Thymus (tissue), 11 donors: Measurements from ENCODE around the gene ARHGEF39. TPM values are rescaled to one million over a fixed set of nuclear protein-coding genes. Genes with fewer than 3 reads are reported as not detected.

ENCODE experiments used
- DNase-seq, 9 donors: peaks; one replicate each; pipeline ENCODE4 v3.0.0-alpha.2; 2013; ENCODE audit warnings: low spot score in 9 of 9, low read depth in 6 of 9, missing footprints in 1 of 9
- H3K27ac ChIP-seq, 2 donors: one replicate each; pipeline ENCODE4 v1.5.1; 2013; ENCODE audit warnings: control low read depth in 1 of 2, low read depth in 1 of 2, low read length in 1 of 2, mild to moderate bottlenecking in 1 of 2, moderate library complexity in 1 of 2
- H3K27me3 ChIP-seq, 2 donors: one replicate each; pipeline ENCODE4 v1.5.1; 2013; ENCODE audit warnings: low read length in 1 of 2; ENCODE audit not compliant: control insufficient read depth in 2 of 2, insufficient read depth in 1 of 2
- H3K36me3 ChIP-seq, 2 donors: one replicate each; pipeline ENCODE4 v1.5.1; 2013; ENCODE audit warnings: low read length in 1 of 2, mild to moderate bottlenecking in 1 of 2, moderate library complexity in 1 of 2; ENCODE audit not compliant: control insufficient read depth in 2 of 2, insufficient read depth in 2 of 2
- H3K4me1 ChIP-seq, 2 donors: one replicate each; pipeline ENCODE4 v1.5.1; 2013; ENCODE audit warnings: low read length in 2 of 2; ENCODE audit not compliant: control insufficient read depth in 2 of 2, insufficient read depth in 2 of 2
- H3K4me3 ChIP-seq, 2 donors: one replicate each; pipeline ENCODE4 v1.5.1; 2013; ENCODE audit warnings: low read length in 2 of 2, control low read depth in 1 of 2, mild to moderate bottlenecking in 1 of 2
- H3K9me3 ChIP-seq, 2 donors: one replicate each; pipeline ENCODE4 v1.5.1; 2013; ENCODE audit warnings: low read length in 1 of 2, mild to moderate bottlenecking in 1 of 2; ENCODE audit not compliant: control insufficient read depth in 2 of 2, insufficient read depth in 1 of 2
- WGBS: extraction: QIAGEN DNeasy Blood & Tissue Kit; methylation state at CpG from one replicate; pipeline ENCODE4 v1.1.7; 2013; 5-methylcytosine and 5-hydroxymethylcytosine counted together
- polyA plus RNA-seq: library from polyadenylated mRNA; stranded (reverse); fragments of 200-250 nt; gene quantifications from one replicate; pipeline ENCODE4 v1.2.3, GENCODE V29; 2013
- total RNA-seq: library from RNA; stranded (reverse); fragments of 120-200 nt; gene quantifications from one replicate; pipeline ENCODE4 v1.2.4, GENCODE V29; 2013
- donor health status: healthy.

The ARHGEF39 gene
- total and polyA plus RNA-seq, 2 donors: 1.5 to 3.9 TPM

DNA sequence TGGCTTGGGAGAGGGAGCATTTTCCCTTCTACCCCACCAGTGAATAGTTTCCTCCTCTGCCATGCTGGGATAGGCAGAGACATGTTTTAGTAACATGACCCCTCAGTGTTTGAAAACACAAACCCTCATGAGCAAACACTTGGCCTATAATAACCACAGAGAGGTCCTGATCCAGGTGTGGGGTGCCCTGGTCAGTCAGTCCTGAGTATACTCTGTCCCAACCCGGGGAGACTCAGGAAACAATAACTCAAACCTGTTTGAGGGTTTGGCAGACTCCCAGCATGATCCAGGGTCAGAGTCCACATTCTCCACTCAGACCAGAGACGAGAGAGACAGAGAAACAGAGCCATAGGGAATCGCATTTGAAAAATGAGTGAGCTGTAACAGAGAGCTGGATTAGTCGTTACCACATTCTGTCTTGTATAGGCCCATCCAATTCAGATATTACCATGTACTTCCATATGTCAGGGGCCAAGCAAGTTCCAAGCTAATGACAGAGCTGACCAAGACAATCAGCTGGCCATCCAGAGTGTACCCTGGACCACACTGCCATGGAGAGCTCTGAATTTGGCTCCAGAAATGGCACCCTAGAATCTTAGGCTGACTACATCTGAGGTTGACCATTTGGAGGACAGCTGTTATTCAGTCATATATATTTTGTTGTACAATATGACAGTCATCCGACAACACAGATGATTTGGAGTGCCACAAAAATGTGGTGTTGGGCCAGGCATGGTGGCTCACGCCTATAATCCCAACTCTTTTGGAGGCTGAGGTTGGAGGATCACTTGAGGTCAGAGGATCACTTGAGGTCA, 4.5 kb upstream of the ARHGEF39 start:
- Histone ChIP-seq H3K4me1 (peaks cover 15 to 28% of the 10 kb centered on the region in 2 donors), H3K27ac (no peak overlapping the region), H3K4me3 (no peak overlapping the region), H3K27me3 (peaks cover 0 to 4% of the 10 kb centered on the region in 2 donors), H3K9me3 (peaks cover 0 to 4% of the 10 kb centered on the region in 2 donors), H3K36me3 (no peaks in the 10 kb centered on the region)
- DNase-seq: no peak
- 88% methylated on average over 6 of the region's 6 CpGs for WGBS

DNA sequence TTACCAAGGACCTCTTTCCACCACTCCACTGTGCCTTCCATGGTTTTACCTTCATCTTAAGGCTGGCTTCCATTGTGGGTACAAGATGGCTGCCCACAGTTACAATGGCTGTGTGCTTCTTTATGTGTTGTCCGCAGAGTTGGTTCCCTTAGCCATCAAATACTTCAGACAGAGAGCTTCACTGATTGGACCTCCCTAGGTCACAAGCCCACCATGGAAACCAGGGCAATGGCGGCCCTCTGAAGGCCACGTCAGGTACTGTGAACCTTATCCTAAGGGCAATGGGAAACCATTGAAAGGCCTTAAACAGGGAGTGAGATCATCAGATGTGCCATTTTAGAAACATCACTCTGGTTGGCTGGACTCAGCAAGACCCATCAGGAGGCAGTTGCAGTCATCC, 2.9 kb upstream of the ARHGEF39 start:
- H3K27ac ChIP-seq: no peak overlapping the region
- H3K27me3 ChIP-seq: no peaks in the 10 kb centered on the region
- no peak overlapping the region for H3K4me3 ChIP-seq
- H3K4me1 ChIP-seq: peaks cover 18 to 38% of the 10 kb centered on the region in 2 donors
- no peak for DNase-seq
- H3K36me3 ChIP-seq: peaks cover 0 to 3% of the 10 kb centered on the region in 2 donors
- over 99% methylated on average over 3 of the region's 3 CpGs for WGBS
- H3K9me3 ChIP-seq: peaks cover 0 to 4% of the 10 kb centered on the region in 2 donors

DNA sequence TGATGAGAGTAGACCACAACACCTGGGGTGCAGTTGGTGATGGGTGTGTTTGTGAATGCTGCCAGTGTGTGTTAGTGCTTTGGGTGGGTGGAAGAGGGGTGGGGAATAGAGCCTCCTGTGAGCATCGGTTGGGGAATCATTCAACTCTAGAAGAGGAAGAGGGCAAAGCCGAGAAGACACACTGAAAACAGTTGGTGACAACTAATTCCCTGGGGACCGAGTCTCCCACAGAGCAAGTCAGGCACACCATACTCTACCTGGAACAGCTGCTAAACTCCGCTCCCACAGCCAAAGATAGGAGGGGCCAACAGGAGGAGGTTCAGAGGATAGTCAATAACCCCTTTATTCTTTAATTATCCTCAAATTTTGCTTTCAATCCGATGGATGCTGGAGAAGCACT, 1.6 kb upstream of the ARHGEF39 start:
- 88% methylated on average over 5 of the region's 5 CpGs for WGBS
- Histone ChIP-seq H3K9me3 (peaks cover 0 to 4% of the 10 kb centered on the region in 2 donors), H3K4me3 (no peak overlapping the region), H3K36me3 (peaks cover 3 to 10% of the 10 kb centered on the region in 2 donors), H3K27me3 (no peaks in the 10 kb centered on the region), H3K27ac (no peak overlapping the region), H3K4me1 (peaks cover 32 to 52% of the 10 kb centered on the region in 2 donors)
- DNase-seq: no peak

DNA sequence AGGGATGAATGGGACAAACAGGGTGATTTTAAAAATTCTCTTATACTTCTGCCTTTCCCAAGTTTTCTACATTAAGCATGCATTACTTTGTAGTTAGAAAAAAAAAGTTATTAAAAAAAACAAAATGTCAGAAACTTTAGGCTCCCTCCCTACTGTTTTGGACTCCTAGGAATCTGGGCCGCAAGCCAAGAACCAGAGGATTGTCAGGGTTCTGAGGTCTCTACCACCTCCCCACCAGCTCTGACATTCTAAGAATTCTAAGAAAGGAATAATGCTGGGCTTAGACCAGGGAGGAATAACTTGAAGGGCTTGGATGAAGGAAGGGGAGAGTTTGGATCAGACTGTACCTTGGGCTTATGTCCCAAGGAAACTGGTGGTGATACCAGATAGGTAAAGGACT, 1.1 kb upstream of the ARHGEF39 start:
- 96% methylated on average over 1 of the region's 1 CpG for WGBS

DNA sequence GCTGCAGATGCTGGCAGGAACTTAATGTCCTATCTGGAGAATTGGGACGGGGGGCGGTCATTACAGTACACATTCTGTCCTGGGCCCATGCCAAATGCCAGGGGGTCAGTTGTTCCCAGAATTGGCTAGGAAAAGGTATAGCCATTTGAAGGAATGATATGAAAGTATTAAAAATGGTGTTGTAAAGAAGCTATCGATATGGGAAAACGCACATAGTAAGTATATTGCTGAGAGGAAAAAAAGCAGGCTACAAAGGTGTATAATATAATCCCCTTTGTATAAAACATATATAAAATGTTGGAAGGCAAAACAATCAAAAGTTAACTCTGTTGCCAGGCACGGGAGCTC, 450 bp upstream of the ARHGEF39 start:
- Histone ChIP-seq H3K36me3 (peaks cover 11 to 20% of the 10 kb centered on the region in 2 donors), H3K27me3 (no peaks in the 10 kb centered on the region), H3K4me3 (peak overlapping the region; percentile 60 to 61), H3K9me3 (peaks cover 0 to 4% of the 10 kb centered on the region in 2 donors), H3K27ac (peak overlapping the region in 1 of 2 donors; percentile 93), H3K4me1 (peaks cover 43 to 63% of the 10 kb centered on the region in 2 donors)
- WGBS: 29% methylated on average over 5 of the region's 5 CpGs
- no peak for DNase-seq

More for the DNA sequence above, 1.1 kb upstream of the ARHGEF39 start:
- H3K27ac ChIP-seq: no peak overlapping the region
- H3K4me3 ChIP-seq: no peak overlapping the region
- H3K27me3 ChIP-seq: no peaks in the 10 kb centered on the region
- no peak for DNase-seq
- H3K36me3 ChIP-seq: peaks cover 5 to 15% of the 10 kb centered on the region in 2 donors
- peaks cover 0 to 4% of the 10 kb centered on the region in 2 donors for H3K9me3 ChIP-seq
- H3K4me1 ChIP-seq: peaks cover 37 to 57% of the 10 kb centered on the region in 2 donors

DNA sequence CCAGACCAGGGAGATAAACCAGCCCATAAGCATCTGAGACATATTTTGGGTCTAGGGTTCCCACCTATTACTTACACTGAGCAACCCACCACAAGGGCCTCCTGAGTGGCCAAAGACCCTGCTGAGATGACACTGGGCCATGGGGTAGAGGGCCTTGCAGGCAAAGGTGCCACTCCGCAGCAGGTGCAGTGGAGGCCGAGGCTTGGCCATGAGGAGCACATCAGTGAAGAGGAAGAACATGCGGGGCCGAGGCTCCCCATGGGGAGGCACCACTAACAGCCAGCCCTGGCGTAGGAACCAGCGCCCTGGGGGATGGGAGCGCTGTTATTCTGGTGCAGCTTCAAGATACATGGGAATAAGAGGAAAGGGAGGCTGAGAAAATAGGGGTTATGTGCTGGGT, 2.6 kb downstream of the ARHGEF39 start:
- peak overlapping the region; percentile 79 for H3K27ac ChIP-seq
- DNase-seq: no peak
- peaks cover 59 to 83% of the 10 kb centered on the region in 2 donors for H3K4me1 ChIP-seq
- peak overlapping the region in 1 of 2 donors; percentile 0 for H3K4me3 ChIP-seq
- WGBS: 94% methylated on average over 7 of the region's 7 CpGs
- H3K27me3 ChIP-seq: peaks cover 0 to 2% of the 10 kb centered on the region in 2 donors
- peaks cover 0 to 4% of the 10 kb centered on the region in 2 donors for H3K9me3 ChIP-seq
- peaks cover 16 to 25% of the 10 kb centered on the region in 2 donors for H3K36me3 ChIP-seq

DNA sequence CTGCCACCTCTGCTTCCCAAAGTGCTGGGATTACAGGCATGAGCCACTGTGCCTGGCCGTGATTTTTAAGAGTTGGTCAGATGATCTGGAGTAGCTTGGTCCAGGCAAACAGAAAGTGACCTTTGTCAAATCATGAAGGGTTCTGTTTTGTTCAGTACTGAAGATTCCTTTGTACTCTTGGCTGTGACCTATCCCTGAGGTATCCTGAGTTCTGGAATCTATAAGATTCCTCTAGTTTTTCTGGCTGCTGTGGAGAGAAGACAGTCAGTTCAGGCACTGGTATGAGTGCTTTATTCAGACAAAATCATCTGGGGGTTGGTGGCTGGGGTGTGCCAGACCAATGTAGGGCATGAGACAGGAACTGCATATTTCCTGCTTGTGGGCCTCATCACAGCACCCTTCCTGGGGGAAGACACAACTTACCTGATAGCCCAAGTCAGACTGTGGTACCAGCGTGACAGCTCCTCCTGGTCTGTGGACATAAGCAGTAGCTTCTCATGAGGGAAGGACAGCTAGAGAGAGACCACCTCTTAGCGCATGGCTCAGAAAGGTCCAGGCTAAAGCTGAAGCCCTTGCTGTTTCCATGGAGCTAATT, 3.1 kb downstream of the ARHGEF39 start:
- Histone ChIP-seq H3K9me3 (peaks cover 0 to 4% of the 10 kb centered on the region in 2 donors), H3K4me1 (peaks cover 59 to 89% of the 10 kb centered on the region in 2 donors), H3K27ac (peak overlapping the region; percentile 79), H3K4me3 (peak overlapping the region; percentile 0 to 22), H3K27me3 (peaks cover 0 to 2% of the 10 kb centered on the region in 2 donors), H3K36me3 (peaks cover 16 to 25% of the 10 kb centered on the region in 2 donors)
- WGBS: 68% methylated on average over 3 of the region's 3 CpGs
- peak in 2 of 9 donors; percentile 51 to 76 for DNase-seq

DNA sequence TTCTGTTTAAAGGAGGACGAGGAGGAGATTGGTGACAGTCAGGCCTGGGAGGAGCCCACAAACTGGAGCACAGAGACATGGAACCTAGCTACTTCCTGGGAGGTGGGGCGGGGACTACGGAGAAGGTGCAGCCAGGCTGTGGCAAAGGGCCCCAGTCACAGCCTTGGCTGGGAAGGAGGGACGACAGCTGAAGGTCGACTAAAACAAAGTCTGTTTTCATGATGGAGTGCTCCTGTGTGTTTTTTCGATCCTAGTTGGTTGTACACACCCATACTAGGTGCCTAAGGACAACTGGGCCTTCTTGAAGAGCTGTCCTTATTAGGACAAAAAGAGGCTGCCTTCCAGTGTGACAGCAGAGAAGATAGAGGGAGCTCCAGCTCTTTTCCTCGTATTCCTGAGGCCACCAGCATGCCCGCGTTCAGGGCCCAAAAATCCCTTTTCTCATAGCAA, 4.0 kb downstream of the ARHGEF39 start:
- Histone ChIP-seq H3K27me3 (peaks cover 0 to 2% of the 10 kb centered on the region in 2 donors), H3K9me3 (peaks cover 0 to 4% of the 10 kb centered on the region in 2 donors), H3K4me1 (peaks cover 53 to 88% of the 10 kb centered on the region in 2 donors), H3K36me3 (peaks cover 16 to 25% of the 10 kb centered on the region in 2 donors), H3K4me3 (no peak overlapping the region), H3K27ac (peak overlapping the region in 1 of 2 donors; percentile 10)
- DNase-seq: no peak
- WGBS: 86% methylated on average over 9 of the region's 9 CpGs

DNA sequence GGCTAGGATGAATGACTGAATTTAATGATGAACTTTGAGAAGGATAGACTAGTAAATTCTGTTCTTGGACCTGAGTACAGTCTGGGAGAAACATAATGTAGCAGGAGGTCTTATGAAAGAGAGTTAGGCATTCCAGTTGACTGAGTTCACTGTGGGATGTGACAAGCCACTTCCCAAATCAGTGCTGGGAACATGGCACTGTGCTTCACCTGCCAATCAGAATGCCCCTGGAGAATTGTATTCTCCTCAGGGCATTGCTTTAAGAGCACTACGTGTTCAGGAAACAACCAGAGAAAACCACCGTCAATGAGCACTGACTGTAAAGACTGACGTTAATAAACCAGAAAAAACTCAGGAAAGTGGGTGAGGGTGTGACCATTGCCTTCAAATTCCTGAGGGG, 5.7 kb downstream of the ARHGEF39 start:
- no peak for DNase-seq
- Histone ChIP-seq H3K9me3 (no peaks in the 10 kb centered on the region), H3K27ac (peak overlapping the region in 1 of 2 donors; percentile 93), H3K27me3 (peaks cover 0 to 2% of the 10 kb centered on the region in 2 donors), H3K36me3 (peaks cover 16 to 25% of the 10 kb centered on the region in 2 donors), H3K4me3 (peak overlapping the region; percentile 64 to 88), H3K4me1 (peaks cover 47 to 78% of the 10 kb centered on the region in 2 donors)
- 86% methylated on average over 3 of the region's 3 CpGs for WGBS
